ENCODE results near the gene GLRX5.

DNA sequence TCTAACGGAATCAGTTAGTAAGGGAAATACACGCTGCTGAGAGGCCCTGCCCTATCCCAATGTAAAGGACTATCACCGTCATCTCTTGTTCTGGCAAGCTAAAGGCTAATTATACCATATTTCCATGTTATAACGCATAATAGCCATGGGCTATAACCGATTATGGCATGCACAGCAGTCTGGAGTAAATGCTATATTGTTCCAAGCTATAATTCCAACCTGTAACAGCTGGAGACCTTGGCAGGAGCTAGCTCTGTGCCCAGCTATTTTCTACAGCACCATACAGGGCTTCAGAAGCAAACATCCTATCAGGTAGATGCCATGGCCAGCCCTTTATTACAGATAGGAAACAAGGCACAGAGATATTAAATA is 44.7 kb upstream of the GLRX5 start:
- TF ChIP-seq CTCF (IDR thresholded peaks at IDR 0.05; ENCODE audit: borderline replicate concordance, extremely low read depth, low read length, poor library complexity, severe bottlenecking) = no peak
- TF ChIP-seq EZH2 (IDR thresholded peaks at IDR 0.05; ENCODE audit: borderline replicate concordance, low read depth, low read length, severe bottlenecking) = no peak
